ENCODE results near the gene SOAT2.
A peak's percentile ranks its signal among the peaks of the same experiment; 100 is the strongest.
"Not testable (repeated sequence)": the region's sequence is repeated elsewhere in the genome, so short reads cannot be mapped to it uniquely, and the experiment has no call there.

Gene SOAT2

GRCh38 chr12:53094394-53094787, 8.9 kb upstream of the SOAT2 start:
- Mint-ChIP-seq H3K4me3 (no peak overlapping the region), H3K4me1 (peaks cover 21% of the 10 kb centered on the region), H3K27me3 (no peaks in the 10 kb centered on the region), H3K27ac (no peak overlapping the region), H3K9me3 (no peaks in the 10 kb centered on the region), H3K36me3 (no peaks in the 10 kb centered on the region)

GRCh38 chr12:53094796-53095595, 8.3 kb upstream of the SOAT2 start:
- not testable (repeated sequence) for H3K36me3 Mint-ChIP-seq, H3K27me3 Mint-ChIP-seq, H3K4me3 Mint-ChIP-seq, H3K27ac Mint-ChIP-seq, H3K9me3 Mint-ChIP-seq
- H3K4me1 Mint-ChIP-seq = peaks cover 22% of the 10 kb centered on the region

- not testable (repeated sequence) for H3K4me3 Mint-ChIP-seq
These were observed 7.7 kb upstream of the SOAT2 start for GRCh38 chr12:53095596-53095895.

GRCh38 chr12:53096089-53096741, 7.1 kb upstream of the SOAT2 start:
- H3K4me1 Mint-ChIP-seq = peaks cover 23% of the 10 kb centered on the region
- H3K4me3 Mint-ChIP-seq = no peak overlapping the region
- H3K9me3 Mint-ChIP-seq = no peaks in the 10 kb centered on the region
- peak overlapping the region; percentile 67 for H3K27ac Mint-ChIP-seq
- H3K36me3 Mint-ChIP-seq = no peaks in the 10 kb centered on the region
- H3K27me3 Mint-ChIP-seq = no peaks in the 10 kb centered on the region

More at GRCh38 chr12:53095596-53095895, 7.7 kb upstream of the SOAT2 start:
- H3K4me1 Mint-ChIP-seq = peaks cover 22% of the 10 kb centered on the region
- H3K27me3 Mint-ChIP-seq, H3K9me3 Mint-ChIP-seq, H3K27ac Mint-ChIP-seq, H3K36me3 Mint-ChIP-seq: not testable (repeated sequence)

GRCh38 chr12:53096759-53097158, 6.5 kb upstream of the SOAT2 start:
- Mint-ChIP-seq H3K27me3 (no peaks in the 10 kb centered on the region), H3K36me3 (no peaks in the 10 kb centered on the region), H3K4me1 (peaks cover 25% of the 10 kb centered on the region), H3K4me3 (peak overlapping the region; percentile 72), H3K27ac (peak overlapping the region; percentile 48), H3K9me3 (no peaks in the 10 kb centered on the region)

- no peaks in the 10 kb centered on the region for H3K27me3 Mint-ChIP-seq
- H3K27ac Mint-ChIP-seq = peak overlapping the region; percentile 48
- H3K9me3 Mint-ChIP-seq = no peaks in the 10 kb centered on the region
- H3K36me3 Mint-ChIP-seq = no peaks in the 10 kb centered on the region
- H3K4me3 Mint-ChIP-seq = peak overlapping the region; percentile 72
- peaks cover 26% of the 10 kb centered on the region for H3K4me1 Mint-ChIP-seq
These were observed 6.1 kb upstream of the SOAT2 start for GRCh38 chr12:53097207-53097563.

- Mint-ChIP-seq H3K4me3 (peak within 1 kb of the TSS; percentile 85), H3K27ac (peak within 1 kb of the TSS; percentile 73), H3K36me3 (no peaks in the 10 kb centered on the region)
These were observed 5.5 kb upstream of the SOAT2 start, which contains the start of gene IGFBP6 for GRCh38 chr12:53097564-53098353. TSS of gene IGFBP6 (plus strand) at chr12:53097667. CDS start at chr12:53097718, 51 bp downstream.

GRCh38 chr12:53098354-53098981, 4.8 kb upstream of the SOAT2 start:
- no peaks in the 10 kb centered on the region for H3K36me3 Mint-ChIP-seq
- H3K4me3 Mint-ChIP-seq = peak overlapping the region; percentile 85
- no peaks in the 10 kb centered on the region for H3K27me3 Mint-ChIP-seq
- peak overlapping the region; percentile 73 for H3K27ac Mint-ChIP-seq
- peaks cover 38% of the 10 kb centered on the region for H3K4me1 Mint-ChIP-seq
- no peaks in the 10 kb centered on the region for H3K9me3 Mint-ChIP-seq

More at GRCh38 chr12:53097564-53098353, 5.5 kb upstream of the SOAT2 start, which contains the start of gene IGFBP6:
- no peaks in the 10 kb centered on the region for H3K9me3 Mint-ChIP-seq
- H3K27me3 Mint-ChIP-seq = no peaks in the 10 kb centered on the region
- peaks cover 32% of the 10 kb centered on the region for H3K4me1 Mint-ChIP-seq

GRCh38 chr12:53099071-53099882, 4.0 kb upstream of the SOAT2 start:
- H3K9me3 Mint-ChIP-seq = no peaks in the 10 kb centered on the region
- peak overlapping the region; percentile 63 for H3K27ac Mint-ChIP-seq

GRCh38 chr12:53100466-53101151, 2.7 kb upstream of the SOAT2 start:
- no peak overlapping the region for H3K4me3 Mint-ChIP-seq
- peaks cover 44% of the 10 kb centered on the region for H3K4me1 Mint-ChIP-seq
- no peak overlapping the region for H3K27ac Mint-ChIP-seq
- no peaks in the 10 kb centered on the region for H3K9me3 Mint-ChIP-seq
- H3K36me3 Mint-ChIP-seq = no peaks in the 10 kb centered on the region
- H3K27me3 Mint-ChIP-seq = no peaks in the 10 kb centered on the region

More at GRCh38 chr12:53099071-53099882, 4.0 kb upstream of the SOAT2 start:
- H3K36me3 Mint-ChIP-seq = no peaks in the 10 kb centered on the region
- H3K27me3 Mint-ChIP-seq = no peaks in the 10 kb centered on the region
- H3K4me3 Mint-ChIP-seq = peak overlapping the region; percentile 85
- H3K4me1 Mint-ChIP-seq = peaks cover 44% of the 10 kb centered on the region

- H3K27me3 Mint-ChIP-seq = no peaks in the 10 kb centered on the region
- H3K4me1 Mint-ChIP-seq = peaks cover 44% of the 10 kb centered on the region
- H3K27ac Mint-ChIP-seq = no peak overlapping the region
- H3K9me3 Mint-ChIP-seq = no peaks in the 10 kb centered on the region
- H3K4me3 Mint-ChIP-seq = no peak overlapping the region
- H3K36me3 Mint-ChIP-seq = no peaks in the 10 kb centered on the region
These were observed 2.0 kb upstream of the SOAT2 start for GRCh38 chr12:53101266-53101665.

GRCh38 chr12:53101931-53102781, 1.1 kb upstream of the SOAT2 start:
- Mint-ChIP-seq H3K27me3 (no peaks in the 10 kb centered on the region), H3K27ac (no peak overlapping the region), H3K4me3 (no peak overlapping the region), H3K4me1 (peaks cover 39% of the 10 kb centered on the region), H3K36me3 (no peaks in the 10 kb centered on the region), H3K9me3 (no peaks in the 10 kb centered on the region)

GRCh38 chr12:53103860-53104305, 597 bp downstream of the SOAT2 start:
- no peak overlapping the region for H3K4me3 Mint-ChIP-seq
- peaks cover 27% of the 10 kb centered on the region for H3K4me1 Mint-ChIP-seq

More at GRCh38 chr12:53103860-53104305, 597 bp downstream of the SOAT2 start:
- Mint-ChIP-seq H3K27me3 (no peaks in the 10 kb centered on the region), H3K9me3 (no peaks in the 10 kb centered on the region), H3K36me3 (no peaks in the 10 kb centered on the region), H3K27ac (no peak overlapping the region)

Data from activated naive CD4-positive, alpha-beta T cell treated with anti-CD3 and anti-CD28 coated beads, Interleukin-2, amount 50 U/mL, for 24 hours (primary cell).